CD4-positive, alpha-beta T cell treated with Interleukin-6 at 100 ng/mL for 8 hours (primary cell): Measurements from ENCODE around the gene GRK3.
"Not testable (repeated sequence)": the region's sequence is repeated elsewhere in the genome, so short reads cannot be mapped to it uniquely, and the experiment has no call there.

Experiments
- DNase-seq: peaks from one replicate; pipeline ENCODE4 v3.0.0-alpha.2; 2020; ENCODE audit warnings: mixed read lengths, low spot score

Gene GRK3

DNA sequence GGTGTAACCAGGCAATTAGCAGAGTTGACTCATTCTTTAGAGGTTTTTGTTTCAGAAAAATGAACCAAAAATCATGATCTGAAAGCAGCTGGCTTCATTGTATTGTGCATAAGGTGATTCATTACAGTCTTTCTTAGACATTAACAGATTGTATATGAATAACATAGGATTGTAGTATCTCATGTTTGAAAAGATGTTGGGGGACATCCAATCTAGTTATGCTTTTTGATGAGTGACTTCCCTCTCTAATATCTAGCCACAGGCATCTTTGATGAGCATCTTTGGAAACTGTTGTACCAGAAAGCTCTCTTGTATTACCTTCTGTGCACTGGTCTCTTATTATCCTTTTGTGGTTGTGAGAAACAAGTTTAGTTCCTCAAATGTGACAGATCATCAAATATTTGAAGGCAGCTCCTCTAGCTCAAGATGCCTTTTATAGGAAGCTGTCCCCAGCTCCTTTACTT is 8.3 kb downstream of the GRK3 start:
- no peak for DNase-seq

DNA sequence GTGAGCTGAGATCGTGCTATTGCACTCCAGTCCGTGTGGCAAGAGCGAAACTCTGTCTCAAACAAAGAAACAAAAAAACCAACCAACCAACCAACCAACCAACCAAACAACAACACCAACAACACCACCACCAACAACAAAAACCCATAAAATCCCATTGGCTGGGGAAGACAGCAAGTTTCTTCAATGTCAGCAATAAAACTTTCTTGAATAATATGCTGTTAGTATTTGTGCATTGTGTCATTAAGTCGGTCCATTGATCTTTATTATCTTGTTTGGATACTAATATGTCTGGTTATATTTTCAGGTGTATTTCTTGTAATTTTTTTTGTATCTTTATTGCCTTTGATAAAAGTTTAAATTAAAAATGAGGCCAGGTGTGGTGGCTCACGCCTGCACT is 9.4 kb downstream of the GRK3 start:
- DNase-seq, result no peak

DNA sequence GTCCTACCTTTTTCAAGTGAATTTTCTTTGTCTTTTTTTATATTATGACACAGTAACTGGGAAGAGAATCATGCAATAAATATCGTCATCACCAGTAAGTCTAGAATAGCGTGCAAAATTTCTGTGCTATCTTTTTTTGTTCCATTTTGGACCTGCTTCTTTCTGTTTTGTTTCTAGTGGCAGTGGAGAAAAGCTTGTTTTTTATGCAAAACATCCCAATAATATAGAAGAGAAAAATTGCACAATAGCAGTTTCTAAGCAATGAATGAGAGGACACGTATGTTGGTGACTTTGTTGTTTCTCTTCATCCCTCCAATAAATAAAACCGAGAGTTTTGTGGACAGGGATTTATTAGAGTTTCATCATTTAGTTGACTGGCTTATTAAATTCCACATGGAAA is 10.3 kb downstream of the GRK3 start:
- DNase-seq, result no peak

DNA sequence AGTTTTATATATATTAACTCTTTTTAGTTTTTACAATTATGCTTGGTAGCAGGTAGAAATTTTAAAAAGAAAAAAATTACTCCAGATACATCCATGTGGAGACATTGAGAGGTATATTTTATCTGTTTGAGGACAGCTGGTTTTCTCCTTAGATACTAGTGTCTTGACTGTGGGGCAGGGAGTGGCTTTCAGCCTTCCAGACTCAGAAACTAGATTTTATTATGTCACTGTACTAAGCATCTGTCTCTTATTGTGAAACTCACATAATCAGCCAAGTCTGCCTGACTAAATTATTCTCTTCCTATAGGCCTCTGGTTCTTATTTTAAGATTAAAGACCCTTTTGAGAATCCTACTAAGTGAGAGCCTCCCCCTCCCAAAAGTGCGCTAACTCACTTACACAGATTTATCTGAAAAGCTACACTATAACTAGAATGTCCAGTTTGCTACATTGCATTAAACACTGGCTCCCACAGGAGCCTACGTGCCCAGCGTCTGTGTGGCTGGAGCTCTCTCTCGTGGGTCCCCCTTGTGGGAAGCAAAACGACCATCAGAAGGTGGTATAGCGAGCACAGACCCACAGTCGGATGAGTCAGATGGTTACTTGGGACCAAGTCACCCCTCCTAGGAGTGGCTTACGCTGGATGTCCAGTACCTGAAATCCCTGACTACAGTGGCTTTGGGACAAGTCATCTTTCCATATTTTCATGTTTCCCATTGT is 11.4 kb downstream of the GRK3 start:
- not testable (repeated sequence) for DNase-seq

DNA sequence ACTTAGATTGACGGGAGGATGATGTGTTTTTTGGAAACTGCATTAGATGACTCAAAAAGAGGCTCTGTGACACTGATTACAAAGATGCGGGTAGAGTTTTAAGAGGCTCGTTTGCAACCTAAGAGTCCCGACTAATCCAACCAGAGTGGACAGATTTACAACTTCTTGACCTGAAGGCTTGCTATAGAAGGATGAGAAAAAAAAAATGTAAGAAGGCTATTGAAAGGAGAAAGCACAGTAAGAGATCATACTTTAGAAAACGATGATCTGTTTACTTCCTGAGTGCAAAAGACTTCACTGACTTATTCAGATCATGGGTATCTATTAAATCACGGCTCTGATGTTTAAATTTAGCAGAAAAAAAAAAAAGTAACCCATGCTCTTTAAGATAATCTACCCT is 17.0 kb downstream of the GRK3 start:
- not testable (repeated sequence) for DNase-seq

- DNase-seq, result no peak
Measured at GRCh38 chr22:25582946-25583345, 18.5 kb downstream of the GRK3 start.

- not testable (repeated sequence) for DNase-seq
Measured at GRCh38 chr22:25584993-25585392, 20.5 kb downstream of the GRK3 start.

- not testable (repeated sequence) for DNase-seq
Measured at GRCh38 chr22:25589664-25590063, 25.2 kb downstream of the GRK3 start.

DNA sequence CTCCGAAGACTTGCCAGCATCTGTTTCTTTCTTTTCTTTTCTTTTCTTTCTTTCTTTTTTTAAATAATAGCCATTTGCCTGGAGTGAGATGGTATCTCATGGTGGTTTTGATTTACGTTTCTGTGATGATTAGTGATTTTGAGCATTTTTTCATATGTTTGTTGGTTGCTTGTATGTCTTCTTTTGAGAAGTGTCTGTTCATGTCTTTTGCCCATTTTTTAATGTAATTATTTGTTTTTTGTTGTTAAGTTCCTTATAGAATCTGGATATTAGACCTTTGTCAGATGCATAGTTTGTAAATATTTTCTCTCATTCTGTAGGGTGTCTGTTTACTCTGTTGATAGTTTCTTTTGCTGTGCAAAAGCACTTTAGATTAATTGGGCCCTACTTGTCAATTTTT is 28.8 kb downstream of the GRK3 start:
- DNase-seq, result not testable (repeated sequence)

DNA sequence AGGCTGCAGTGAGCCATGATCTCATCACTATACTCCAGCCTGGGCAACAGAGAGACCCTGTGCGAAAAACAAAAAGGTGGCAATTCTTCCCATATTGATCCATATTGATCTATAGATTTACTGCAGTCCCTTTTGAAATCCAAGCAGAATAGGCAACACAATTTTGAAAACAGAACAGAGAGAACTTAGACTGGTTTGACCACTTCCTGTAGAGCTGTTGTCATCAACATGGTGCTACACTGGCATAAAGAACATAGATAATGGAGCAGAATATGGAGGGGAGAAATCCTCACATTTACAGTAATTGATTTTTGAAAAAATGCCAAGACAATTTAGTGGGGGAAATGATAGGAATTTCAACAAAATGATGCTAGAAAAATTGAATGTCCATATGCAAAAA is 34.1 kb downstream of the GRK3 start:
- DNase-seq, result no peak

- no peak for DNase-seq
Measured at GRCh38 chr22:25602445-25602844, 38.0 kb downstream of the GRK3 start.

- DNase-seq, result no peak
Measured at GRCh38 chr22:25602916-25603315, 38.4 kb downstream of the GRK3 start.

DNA sequence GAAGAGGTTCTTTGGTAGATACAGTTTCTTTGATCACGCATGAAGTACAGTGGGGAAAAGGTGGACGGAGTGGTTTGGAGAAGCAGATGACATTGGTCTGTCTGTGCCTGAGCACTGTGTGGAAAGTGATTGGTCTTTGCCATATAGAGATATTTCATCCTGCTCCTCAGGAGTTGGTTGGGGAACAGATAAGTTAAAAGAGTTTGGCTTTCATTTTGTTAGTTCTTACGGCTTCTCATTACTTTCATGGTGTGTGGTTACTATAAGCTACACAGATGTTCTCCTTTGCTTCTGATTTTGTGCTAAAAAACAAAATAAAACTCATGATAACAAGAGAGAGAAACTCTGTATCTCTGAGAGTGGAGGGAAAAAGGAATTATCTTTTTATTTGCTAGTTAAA is 40.7 kb downstream of the GRK3 start:
- DNase-seq, result not testable (repeated sequence)

DNA sequence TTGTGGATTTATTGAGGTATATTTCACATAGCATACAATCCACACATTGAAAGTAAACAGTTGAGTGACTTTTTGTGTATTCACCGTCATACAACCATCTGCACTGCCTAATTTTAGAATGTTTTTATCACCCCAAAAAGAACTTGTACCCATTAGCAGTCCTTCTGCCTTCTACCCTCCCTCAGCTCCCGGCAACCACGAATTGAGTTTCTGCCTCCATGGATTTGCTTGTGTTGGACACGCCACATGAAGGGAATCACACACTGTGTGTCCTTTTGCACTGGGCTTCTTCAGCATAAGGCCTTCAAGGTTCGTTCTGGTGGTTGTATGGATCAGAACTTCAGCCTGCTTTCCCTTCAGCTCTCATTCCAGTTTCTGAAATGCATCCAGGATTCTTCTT is 41.1 kb downstream of the GRK3 start:
- not testable (repeated sequence) for DNase-seq

DNA sequence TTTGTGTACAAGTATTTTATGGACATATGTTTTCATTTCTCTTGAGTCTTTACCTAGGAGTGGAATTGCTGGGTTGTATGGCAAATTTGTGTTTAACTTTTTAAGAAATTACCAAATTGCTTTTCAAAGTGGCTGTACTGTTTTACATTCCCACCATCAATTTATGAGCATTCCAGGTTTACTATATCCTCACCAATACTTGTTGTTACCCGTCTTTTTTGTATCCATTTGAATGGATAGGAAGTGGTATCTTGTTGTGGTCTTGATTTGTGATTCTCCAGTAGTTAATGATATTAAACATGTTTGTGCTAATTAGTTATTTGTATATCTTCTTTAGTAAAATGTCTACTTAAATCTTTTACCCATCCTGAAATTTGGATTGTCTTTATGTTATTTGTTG is 46.8 kb downstream of the GRK3 start:
- not testable (repeated sequence) for DNase-seq

GRCh38 chr22:25613131-25613530 is 48.7 kb downstream of the GRK3 start:
- not testable (repeated sequence) for DNase-seq

DNA sequence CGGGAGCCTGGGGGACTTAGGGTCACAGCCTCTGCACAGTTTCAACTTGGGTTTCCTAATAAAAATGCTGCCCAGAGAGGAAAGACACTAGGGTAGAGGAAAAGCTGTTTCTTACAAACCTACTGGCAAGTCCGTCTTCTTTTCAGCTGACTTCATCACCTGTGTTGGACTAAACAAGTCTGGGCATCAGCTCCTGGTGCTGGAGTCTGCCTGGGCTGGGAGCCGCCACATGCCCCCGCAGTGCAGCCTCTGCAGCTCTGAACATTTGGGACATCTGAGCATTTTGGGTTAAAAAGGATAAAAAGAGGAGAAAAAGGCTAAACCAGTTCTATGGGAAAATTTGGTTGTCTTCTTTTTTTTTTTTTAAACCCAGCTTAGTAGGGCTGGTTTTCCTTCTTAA is 49.1 kb downstream of the GRK3 start:
- not testable (repeated sequence) for DNase-seq

DNA sequence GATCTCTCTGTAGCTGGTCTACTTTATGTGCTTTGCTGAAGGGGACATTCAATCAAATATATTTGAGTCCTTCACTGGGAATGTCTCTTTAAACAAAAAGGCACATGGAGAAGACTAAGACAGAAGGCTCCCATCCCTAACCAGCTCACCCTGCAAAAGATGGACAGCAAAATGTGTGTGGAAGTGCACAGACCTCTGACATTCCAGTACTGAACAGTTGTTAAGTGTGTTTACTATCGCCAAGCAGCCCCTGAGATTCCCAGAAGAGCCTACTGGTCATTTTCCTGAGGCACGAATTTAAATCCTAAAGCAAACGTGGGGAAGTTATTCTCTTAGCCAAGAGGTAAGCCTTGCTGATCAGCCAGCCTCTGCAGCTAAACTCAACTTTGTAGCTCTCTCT is 50.3 kb downstream of the GRK3 start:
- not testable (repeated sequence) for DNase-seq

DNA sequence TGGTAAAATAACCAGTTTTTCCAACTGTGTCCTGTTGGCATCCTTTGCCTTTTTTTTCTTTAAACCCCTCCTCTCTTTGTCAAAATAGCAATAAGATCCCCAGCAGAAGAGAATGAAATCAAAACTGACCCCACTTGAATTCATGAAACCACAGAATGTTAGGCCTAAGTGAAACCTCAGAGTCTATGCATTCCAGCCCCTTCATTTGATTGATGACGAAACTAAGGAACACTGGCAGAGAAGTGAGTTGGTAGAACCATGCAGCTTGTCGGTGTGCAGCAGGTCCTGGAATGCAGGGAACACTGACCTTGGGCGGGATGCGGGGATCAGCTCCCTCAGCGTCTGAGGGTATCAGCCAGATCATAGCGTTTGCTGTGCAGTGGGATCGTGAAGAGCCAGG is 57.5 kb downstream of the GRK3 start:
- no peak for DNase-seq

DNA sequence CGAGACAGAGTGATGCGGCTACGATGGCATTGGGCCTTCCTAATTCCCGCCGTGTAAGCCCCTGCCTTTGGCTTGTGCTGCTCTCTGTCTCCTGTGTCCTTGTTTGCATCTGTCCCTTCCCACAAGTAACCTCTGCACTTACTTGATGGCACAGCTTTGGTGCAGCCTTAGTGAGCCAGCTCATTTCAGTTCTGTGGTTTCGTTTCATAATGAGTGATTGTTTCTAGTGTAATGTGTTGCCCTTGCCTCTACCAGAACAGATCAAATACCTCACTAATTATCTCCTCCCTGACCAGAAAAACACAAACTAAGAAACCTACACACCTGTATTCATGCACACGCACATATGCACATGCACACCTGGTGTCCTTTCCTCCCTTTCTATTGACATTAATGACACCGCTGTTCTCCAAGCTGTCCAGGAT is 58.8 kb downstream of the GRK3 start:
- no peak for DNase-seq

- no peak for DNase-seq
Measured at GRCh38 chr22:25623851-25624250, 59.4 kb downstream of the GRK3 start.

DNA sequence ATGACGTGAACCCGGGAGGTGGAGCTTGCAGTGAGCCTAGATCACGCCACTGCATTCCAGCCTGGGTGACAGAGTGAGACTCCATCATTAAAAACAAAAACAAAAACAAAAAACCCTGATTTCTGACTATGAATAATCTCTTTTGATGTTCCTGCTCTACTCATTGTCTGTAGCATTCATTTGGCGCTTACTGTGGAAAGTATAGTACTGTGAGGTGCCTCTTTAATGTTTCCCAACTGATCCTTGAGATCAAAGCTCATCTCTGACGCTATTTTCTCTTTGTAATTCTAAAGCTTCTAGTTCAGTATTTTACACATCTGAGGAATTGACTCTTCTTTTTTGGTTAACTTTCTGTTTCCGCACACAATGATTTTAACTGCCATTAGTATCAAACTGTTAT is 60.0 kb downstream of the GRK3 start:
- DNase-seq, result no peak

- DNase-seq, result not testable (repeated sequence)
Measured at GRCh38 chr22:25625747-25626623, 61.5 kb downstream of the GRK3 start.
